OCI-LY3 (cell line): Measurements from ENCODE around the gene DPP10.

ENCODE experiments used
- H2AFZ ChIP-seq: fragments of 200-600, 300-600 bp; shearing (Covaris generic); 2 replicates; pipeline ENCODE4 v1.6.0; 2014; ENCODE audit warnings: antibody characterized with exemption, low read depth, low read length
- H3K27ac ChIP-seq: fragments of 200-600, 300-600 bp; sonication (generic); 2 replicates; pipeline ENCODE4 v1.5.1; 2014; ENCODE audit warnings: mild to moderate bottlenecking, low read length, moderate library complexity, mixed read lengths
- H3K27me3 ChIP-seq: fragments of 200-600, 300-600 bp; sonication (generic); 2 replicates; pipeline ENCODE4 v1.6.1; 2014; ENCODE audit warnings: low read depth, low read length, mixed read lengths
- H3K36me3 ChIP-seq: fragments of 200-600, 300-600 bp; sonication (generic); replicated peaks from 2 replicates; pipeline ENCODE3; 2014; ENCODE audit warnings: low read depth, low read length, mixed read lengths
- H3K4me1 ChIP-seq: fragments of 300-600, 200-600 bp; sonication (generic); 2 replicates; pipeline ENCODE4 v1.6.1; 2014; ENCODE audit warnings: low read length, mixed read lengths
- H3K4me2 ChIP-seq: fragments of 200-600, 300-600 bp; sonication (generic); 2 replicates; pipeline ENCODE4 v1.6.1; 2014; ENCODE audit warnings: low read length, mixed read lengths
- H3K4me3 ChIP-seq: fragments of 300-600, 200-600 bp; sonication (generic); 2 replicates; pipeline ENCODE4 v1.5.1; 2014; ENCODE audit warnings: antibody characterized with exemption, mild to moderate bottlenecking, low read length, moderate library complexity
- H3K79me2 ChIP-seq: fragments of 300-600, 200-600 bp; shearing (Covaris generic); 2 replicates; pipeline ENCODE4 v1.6.1; 2014; ENCODE audit warnings: mild to moderate bottlenecking, low read length, mixed read lengths
- H3K9ac ChIP-seq: fragments of 300-600, 200-600 bp; shearing (Covaris generic); 2 replicates; pipeline ENCODE4 v1.6.0; 2014; ENCODE audit warnings: mild to moderate bottlenecking, low read length, moderate library complexity
- H3K9me3 ChIP-seq: fragments of 200-600, 300-600 bp; shearing (Covaris generic); 2 replicates; pipeline ENCODE4 v1.6.1; 2014; ENCODE audit warnings: low read length, mixed read lengths; ENCODE audit not compliant: insufficient read depth
- H4K20me1 ChIP-seq: fragments of 200-600, 300-600 bp; sonication (generic); 2 replicates; pipeline ENCODE4 v1.6.1; 2016; ENCODE audit warnings: low read length, mixed read lengths; ENCODE audit not compliant: insufficient read depth
- EZH2phosphoT487 ChIP-seq: fragments of 200-600 bp; shearing (Covaris generic); IDR thresholded peaks from 2 replicates; pipeline ENCODE4 v1.6.1; 2018; ENCODE audit warnings: antibody characterized with exemption, mixed run types, low read depth
- TF ChIP-seq, protein P1 (sequence below): fragments of 200-600, 300-600 bp; sonication (generic); IDR thresholded peaks from 2 replicates; pipeline ENCODE4 v1.5.1; 2014; ENCODE audit warnings: antibody characterized with exemption, low read length, low read depth

DPP10 gene

DNA sequence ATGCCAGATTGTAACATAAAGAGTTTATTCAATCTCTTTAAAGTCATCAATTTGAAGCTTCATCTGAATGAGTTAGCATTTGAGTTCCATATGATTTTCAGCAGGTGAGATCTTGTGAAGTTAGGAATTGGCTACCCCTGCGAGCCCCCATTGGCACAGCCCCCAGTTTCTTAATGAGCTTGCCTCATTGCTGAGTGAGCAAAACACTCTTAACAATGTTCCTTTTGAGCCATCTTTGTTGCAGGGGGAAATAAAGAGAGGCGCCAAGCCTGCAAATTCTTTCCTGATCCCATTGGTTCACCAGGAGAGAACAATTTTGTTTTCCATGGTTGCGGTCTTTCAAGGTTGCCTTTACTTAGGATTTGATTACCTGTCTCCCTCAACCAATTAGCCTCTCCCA, 18.7 kb downstream of the DPP10 start:
- Histone ChIP-seq H3K79me2 (no peaks in the 10 kb centered on the region), H3K4me1 (no peaks in the 10 kb centered on the region), H3K4me3 (no peak overlapping the region), H4K20me1 (no peaks in the 10 kb centered on the region), H3K27ac (no peak overlapping the region), H3K4me2 (no peak overlapping the region), H3K36me3 (no peaks in the 10 kb centered on the region), H3K9ac (no peak overlapping the region), H3K9me3 (no peaks in the 10 kb centered on the region), H3K27me3 (no peaks in the 10 kb centered on the region), H2AFZ (no peak overlapping the region)
- TF ChIP-seq, protein P1, sequence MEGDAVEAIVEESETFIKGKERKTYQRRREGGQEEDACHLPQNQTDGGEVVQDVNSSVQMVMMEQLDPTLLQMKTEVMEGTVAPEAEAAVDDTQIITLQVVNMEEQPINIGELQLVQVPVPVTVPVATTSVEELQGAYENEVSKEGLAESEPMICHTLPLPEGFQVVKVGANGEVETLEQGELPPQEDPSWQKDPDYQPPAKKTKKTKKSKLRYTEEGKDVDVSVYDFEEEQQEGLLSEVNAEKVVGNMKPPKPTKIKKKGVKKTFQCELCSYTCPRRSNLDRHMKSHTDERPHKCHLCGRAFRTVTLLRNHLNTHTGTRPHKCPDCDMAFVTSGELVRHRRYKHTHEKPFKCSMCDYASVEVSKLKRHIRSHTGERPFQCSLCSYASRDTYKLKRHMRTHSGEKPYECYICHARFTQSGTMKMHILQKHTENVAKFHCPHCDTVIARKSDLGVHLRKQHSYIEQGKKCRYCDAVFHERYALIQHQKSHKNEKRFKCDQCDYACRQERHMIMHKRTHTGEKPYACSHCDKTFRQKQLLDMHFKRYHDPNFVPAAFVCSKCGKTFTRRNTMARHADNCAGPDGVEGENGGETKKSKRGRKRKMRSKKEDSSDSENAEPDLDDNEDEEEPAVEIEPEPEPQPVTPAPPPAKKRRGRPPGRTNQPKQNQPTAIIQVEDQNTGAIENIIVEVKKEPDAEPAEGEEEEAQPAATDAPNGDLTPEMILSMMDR, result no peak
- no peak for TF ChIP-seq EZH2phosphoT487

DNA sequence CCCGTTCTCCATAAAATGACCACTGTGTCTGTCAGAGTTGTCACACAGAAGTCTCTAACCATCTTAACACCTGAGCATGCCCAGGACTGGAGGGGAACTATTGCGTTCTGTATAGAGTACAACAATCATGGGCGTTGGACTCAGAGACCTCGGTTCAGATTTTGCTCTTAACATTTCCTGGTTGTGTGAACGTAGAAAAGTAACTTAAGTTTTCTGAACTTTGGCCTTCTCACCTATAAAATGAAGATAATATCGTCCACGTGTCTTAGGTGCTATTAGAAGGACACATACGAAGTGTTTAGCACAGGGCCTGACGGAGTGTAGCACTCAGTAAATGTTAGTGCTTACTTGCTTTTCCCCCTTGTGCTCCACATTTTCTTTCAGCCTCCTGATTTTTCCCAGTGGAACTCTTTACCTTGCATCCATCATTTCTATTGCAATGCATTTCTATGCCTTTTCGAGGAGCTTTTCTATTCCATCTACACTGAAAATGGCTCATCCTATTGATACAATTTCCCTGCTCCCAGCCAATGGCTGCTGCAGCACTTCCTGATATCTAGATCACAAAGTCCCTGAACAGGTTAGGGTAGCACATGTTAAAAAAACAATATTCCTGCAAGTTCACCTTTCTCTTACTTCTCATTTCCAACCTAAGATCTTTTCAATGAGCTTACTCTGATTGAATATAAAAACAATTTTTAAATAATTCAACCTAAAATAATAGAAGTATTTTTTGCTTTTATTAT, 22.7 kb downstream of the DPP10 start:
- H3K27ac ChIP-seq, result no peak overlapping the region
- no peaks in the 10 kb centered on the region for H3K27me3 ChIP-seq
- no peak overlapping the region for H3K4me3 ChIP-seq
- no peak overlapping the region for H2AFZ ChIP-seq
- H3K9ac ChIP-seq, result no peak overlapping the region
- H3K4me2 ChIP-seq, result no peak overlapping the region
- H3K79me2 ChIP-seq, result no peaks in the 10 kb centered on the region
- H3K4me1 ChIP-seq, result no peaks in the 10 kb centered on the region
- no peaks in the 10 kb centered on the region for H3K9me3 ChIP-seq
- TF ChIP-seq EZH2phosphoT487, result no peak
- TF ChIP-seq, protein P1, result no peak
- H4K20me1 ChIP-seq, result no peaks in the 10 kb centered on the region
- H3K36me3 ChIP-seq, result no peaks in the 10 kb centered on the region

DNA sequence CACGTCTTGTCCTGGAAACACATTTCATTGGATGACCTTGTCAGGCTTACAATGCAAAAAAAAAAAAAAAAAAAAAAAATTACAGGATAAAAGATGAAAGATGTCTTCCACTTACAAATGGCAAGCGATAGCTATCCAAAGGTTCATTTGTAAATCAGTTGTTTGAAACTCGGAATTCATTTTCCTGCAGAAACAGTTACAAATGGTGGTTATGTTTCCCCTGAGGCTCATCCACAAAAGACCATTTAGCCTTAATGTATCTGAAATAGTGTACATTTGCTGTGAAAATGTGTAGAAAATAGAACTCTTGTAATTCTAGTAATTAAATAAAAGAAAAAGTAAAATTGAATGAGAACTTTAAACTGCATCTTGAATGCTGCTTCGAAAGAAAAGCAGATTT, 25.9 kb downstream of the DPP10 start:
- Histone ChIP-seq H3K36me3 (no peaks in the 10 kb centered on the region), H4K20me1 (no peaks in the 10 kb centered on the region), H2AFZ (no peak overlapping the region), H3K9ac (no peak overlapping the region), H3K9me3 (no peaks in the 10 kb centered on the region), H3K27ac (no peak overlapping the region), H3K79me2 (no peaks in the 10 kb centered on the region), H3K4me3 (no peak overlapping the region), H3K27me3 (no peaks in the 10 kb centered on the region), H3K4me1 (no peaks in the 10 kb centered on the region), H3K4me2 (no peak overlapping the region)
- TF ChIP-seq, protein P1, result no peak
- no peak for TF ChIP-seq EZH2phosphoT487

GRCh38 chr2:114472246-114472645, 29.8 kb downstream of the DPP10 start:
- Histone ChIP-seq H3K9ac (no peak overlapping the region), H3K4me2 (no peak overlapping the region), H3K4me3 (no peak overlapping the region), H3K4me1 (no peaks in the 10 kb centered on the region), H3K27ac (no peak overlapping the region), H3K36me3 (no peaks in the 10 kb centered on the region), H3K9me3 (no peaks in the 10 kb centered on the region), H3K79me2 (no peaks in the 10 kb centered on the region), H2AFZ (no peak overlapping the region), H3K27me3 (no peaks in the 10 kb centered on the region), H4K20me1 (no peaks in the 10 kb centered on the region)
- TF ChIP-seq, protein P1, result no peak
- no peak for TF ChIP-seq EZH2phosphoT487
